Endothelial cell (in vitro differentiated cells): Measurements from ENCODE around the gene DNMT3A. TPM values are rescaled to one million over a fixed set of nuclear protein-coding genes. Genes with fewer than 3 reads are reported as not detected.

ENCODE experiments used
- DNase-seq: peaks from one replicate; pipeline ENCODE4 v3.0.0; 2021; ENCODE audit warnings: low spot score
- H3K27ac Mint-ChIP-seq: one replicate; pipeline ENCODE4 v1.8.0; 2021; ENCODE audit warnings: mixed read lengths, inconsistent platforms; ENCODE audit not compliant: unreplicated experiment
- H3K27me3 Mint-ChIP-seq: one replicate; pipeline ENCODE4 v1.8.0; 2021; ENCODE audit warnings: mild to moderate bottlenecking, moderate library complexity, mixed read lengths, inconsistent platforms; ENCODE audit not compliant: unreplicated experiment
- H3K36me3 Mint-ChIP-seq: one replicate; pipeline ENCODE4 v1.8.0; 2021; ENCODE audit warnings: mild to moderate bottlenecking, low read depth, mixed read lengths, inconsistent platforms; ENCODE audit not compliant: unreplicated experiment
- H3K4me1 Mint-ChIP-seq: one replicate; pipeline ENCODE4 v1.8.0; 2021; ENCODE audit warnings: mild to moderate bottlenecking, mixed read lengths, inconsistent platforms; ENCODE audit not compliant: unreplicated experiment
- H3K4me3 Mint-ChIP-seq: one replicate; pipeline ENCODE4 v1.8.0; 2021; ENCODE audit warnings: mild to moderate bottlenecking, mixed read lengths, inconsistent platforms; ENCODE audit not compliant: unreplicated experiment
- H3K9me3 Mint-ChIP-seq: one replicate; pipeline ENCODE4 v1.8.0; 2021; ENCODE audit warnings: mixed read lengths, inconsistent platforms; ENCODE audit not compliant: unreplicated experiment
- CTCF ChIP-seq: fragments of 200-600 bp; sonication (generic); IDR thresholded peaks from one replicate; pipeline ENCODE4 v1.5.0; 2021; ENCODE audit warnings: antibody characterized with exemption; ENCODE audit not compliant: unreplicated experiment
- total RNA-seq: library from RNA; stranded (reverse); fragmentation: NEBNext Ultra II Directional; extraction: Animal tissue kit (Norgen Biotek cat#: 25700); gene quantifications from one replicate; pipeline ENCODE4 v1.2.1, GENCODE V29; 2021; ENCODE audit not compliant: unreplicated experiment

The DNMT3A gene
- total RNA-seq, 1 donor from 2014 or later = 177 TPM

- no peaks in the 10 kb centered on the region for H3K9me3 Mint-ChIP-seq
- no peak for TF ChIP-seq CTCF
- H3K4me1 Mint-ChIP-seq = peaks cover 28% of the 10 kb centered on the region
- H3K27me3 Mint-ChIP-seq = peaks cover 9% of the 10 kb centered on the region
- H3K4me3 Mint-ChIP-seq = no peak overlapping the region
- H3K36me3 Mint-ChIP-seq = no peaks in the 10 kb centered on the region
- DNase-seq = no peak
- H3K27ac Mint-ChIP-seq = no peak overlapping the region
Measured at GRCh38 chr2:25266399-25266798, 75.3 kb downstream of the DNMT3A start.

- no peak overlapping the region for H3K4me3 Mint-ChIP-seq
- peaks cover 9% of the 10 kb centered on the region for H3K27me3 Mint-ChIP-seq
- no peaks in the 10 kb centered on the region for H3K9me3 Mint-ChIP-seq
- DNase-seq = no peak
- peaks cover 28% of the 10 kb centered on the region for H3K4me1 Mint-ChIP-seq
- H3K36me3 Mint-ChIP-seq = no peaks in the 10 kb centered on the region
- H3K27ac Mint-ChIP-seq = no peak overlapping the region
- no peak for TF ChIP-seq CTCF
Measured at GRCh38 chr2:25265802-25266201, 75.9 kb downstream of the DNMT3A start.

GRCh38 chr2:25265001-25265400, 76.7 kb downstream of the DNMT3A start:
- H3K4me1 Mint-ChIP-seq = peaks cover 32% of the 10 kb centered on the region
- DNase-seq = no peak
- no peaks in the 10 kb centered on the region for H3K9me3 Mint-ChIP-seq
- H3K27ac Mint-ChIP-seq = no peak overlapping the region
- H3K27me3 Mint-ChIP-seq = peaks cover 8% of the 10 kb centered on the region
- no peak overlapping the region for H3K4me3 Mint-ChIP-seq
- H3K36me3 Mint-ChIP-seq = peaks cover 5% of the 10 kb centered on the region
- no peak for TF ChIP-seq CTCF

- H3K9me3 Mint-ChIP-seq = no peaks in the 10 kb centered on the region
- H3K4me3 Mint-ChIP-seq = peak overlapping the region; percentile 28
- no peak overlapping the region for H3K27ac Mint-ChIP-seq
- TF ChIP-seq CTCF = no peak
- H3K36me3 Mint-ChIP-seq = peaks cover 5% of the 10 kb centered on the region
- H3K4me1 Mint-ChIP-seq = peaks cover 46% of the 10 kb centered on the region
- DNase-seq = no peak
- peaks cover 13% of the 10 kb centered on the region for H3K27me3 Mint-ChIP-seq
Measured at GRCh38 chr2:25262288-25262687, 79.4 kb downstream of the DNMT3A start.

GRCh38 chr2:25259737-25260124, 82.0 kb downstream of the DNMT3A start:
- no peak for TF ChIP-seq CTCF
- DNase-seq = no peak
- Mint-ChIP-seq H3K36me3 (peaks cover 13% of the 10 kb centered on the region), H3K27ac (peak overlapping the region; percentile 72), H3K9me3 (no peaks in the 10 kb centered on the region), H3K4me1 (peaks cover 62% of the 10 kb centered on the region), H3K27me3 (peaks cover 19% of the 10 kb centered on the region), H3K4me3 (no peak overlapping the region)
